ENCODE measurements around the gene CMTM8. TPM values are rescaled to one million over a fixed set of nuclear protein-coding genes. Genes with fewer than 3 reads are reported as not detected.
A peak's percentile ranks its signal among the peaks of the same experiment; 100 is the strongest.

Gene CMTM8
- total RNA-seq, 2 donors from 2014 or later = 5.8 to 11.6 TPM

GRCh38 chr3:32239307-32240158 is 1.1 kb downstream of the CMTM8 start:
- H3K9me3 Mint-ChIP-seq = peaks cover 9% of the 10 kb centered on the region
- TF ChIP-seq CTCF (conservative IDR thresholded peaks at IDR 0.05) = no peak
- Histone ChIP-seq H3K4me3 (ENCODE audit: low read length) (peak overlapping the region; percentile 86), H3K36me3 (ENCODE audit: control insufficient read depth, insufficient read depth, low read length) (no peaks in the 10 kb centered on the region), H3K9me3 (ENCODE audit: control insufficient read depth, low read length) (peaks cover 13% of the 10 kb centered on the region), H3K27me3 (ENCODE audit: control insufficient read depth, insufficient read depth, low read length, poor library complexity, severe bottlenecking) (peaks cover 31% of the 10 kb centered on the region), H3K9ac (ENCODE audit: extremely low read depth, low read length, poor library complexity, severe bottlenecking) (no peak overlapping the region), H3K27ac (ENCODE audit: low read depth, low read length) (no peak overlapping the region), H3K4me1 (ENCODE audit: control insufficient read depth, insufficient read depth, low read length) (no peaks in the 10 kb centered on the region)
- peak overlapping the region; percentile 69 for H3K27ac Mint-ChIP-seq
- H3K4me3 Mint-ChIP-seq = peak overlapping the region; percentile 73
- H3K36me3 Mint-ChIP-seq (ENCODE audit: low read depth) = no peaks in the 10 kb centered on the region
- H3K27me3 Mint-ChIP-seq (ENCODE audit: insufficient read depth) = peaks cover 36% of the 10 kb centered on the region
- no peak for DNase-seq
- peaks cover 22% of the 10 kb centered on the region for H3K4me1 Mint-ChIP-seq
- WGBS, 2 experiments (ENCODE audit: insufficient coverage in 1 of 2, insufficient read length in 1 of 2) = 65 to 80% methylated on average over 5 to 12 of the region's 12 CpGs

GRCh38 chr3:32240159-32240545 is 1.7 kb downstream of the CMTM8 start:
- Mint-ChIP-seq H3K4me3 (peak overlapping the region; percentile 73), H3K9me3 (peaks cover 9% of the 10 kb centered on the region), H3K36me3 (ENCODE audit: low read depth) (no peaks in the 10 kb centered on the region), H3K27me3 (ENCODE audit: insufficient read depth) (peaks cover 33% of the 10 kb centered on the region), H3K27ac (no peak overlapping the region), H3K4me1 (peaks cover 24% of the 10 kb centered on the region)
- Histone ChIP-seq H3K4me3 (ENCODE audit: low read length) (no peak overlapping the region), H3K27me3 (ENCODE audit: control insufficient read depth, insufficient read depth, low read length, poor library complexity, severe bottlenecking) (peaks cover 31% of the 10 kb centered on the region), H3K9me3 (ENCODE audit: control insufficient read depth, low read length) (peaks cover 13% of the 10 kb centered on the region), H3K36me3 (ENCODE audit: control insufficient read depth, insufficient read depth, low read length) (no peaks in the 10 kb centered on the region), H3K27ac (ENCODE audit: low read depth, low read length) (no peak overlapping the region), H3K9ac (ENCODE audit: extremely low read depth, low read length, poor library complexity, severe bottlenecking) (no peak overlapping the region), H3K4me1 (ENCODE audit: control insufficient read depth, insufficient read depth, low read length) (no peaks in the 10 kb centered on the region)
- WGBS, 2 experiments (ENCODE audit: insufficient coverage in 1 of 2, insufficient read length in 1 of 2) = 80 to 94% methylated on average over 5 to 6 of the region's 6 CpGs
- peak; percentile 78 for TF ChIP-seq CTCF (conservative IDR thresholded peaks at IDR 0.05)
- DNase-seq = peak; percentile 83

GRCh38 chr3:32241100-32241499 is 2.6 kb downstream of the CMTM8 start:
- H3K27me3 Mint-ChIP-seq (ENCODE audit: insufficient read depth) = peaks cover 30% of the 10 kb centered on the region
- no peak overlapping the region for H3K27ac Mint-ChIP-seq
- 93% methylated on average over 2 to 4 of the region's 4 CpGs for WGBS, 2 experiments (ENCODE audit: insufficient coverage in 1 of 2, insufficient read length in 1 of 2)
- Histone ChIP-seq H3K27ac (ENCODE audit: low read depth, low read length) (no peak overlapping the region), H3K9ac (ENCODE audit: extremely low read depth, low read length, poor library complexity, severe bottlenecking) (no peak overlapping the region), H3K9me3 (ENCODE audit: control insufficient read depth, low read length) (peaks cover 10% of the 10 kb centered on the region), H3K36me3 (ENCODE audit: control insufficient read depth, insufficient read depth, low read length) (no peaks in the 10 kb centered on the region), H3K4me3 (ENCODE audit: low read length) (no peak overlapping the region), H3K4me1 (ENCODE audit: control insufficient read depth, insufficient read depth, low read length) (no peaks in the 10 kb centered on the region), H3K27me3 (ENCODE audit: control insufficient read depth, insufficient read depth, low read length, poor library complexity, severe bottlenecking) (peaks cover 31% of the 10 kb centered on the region)
- DNase-seq = no peak
- H3K4me3 Mint-ChIP-seq = no peak overlapping the region
- no peak for TF ChIP-seq CTCF (conservative IDR thresholded peaks at IDR 0.05)
- H3K4me1 Mint-ChIP-seq = peaks cover 27% of the 10 kb centered on the region
- H3K36me3 Mint-ChIP-seq (ENCODE audit: low read depth) = no peaks in the 10 kb centered on the region
- H3K9me3 Mint-ChIP-seq = peaks cover 8% of the 10 kb centered on the region
